Neutrophil (primary cell): ENCODE measurements around the gene SLC25A52.
"Not testable (repeated sequence)": the region's sequence is repeated elsewhere in the genome, so short reads cannot be mapped to it uniquely, and the experiment has no call there.

Experiments
- H3K27ac ChIP-seq: fragments of 200-600 bp; sonication (generic); 2 replicates; pipeline ENCODE4 v1.5.1; 2016; ENCODE audit warnings: mild to moderate bottlenecking, moderate library complexity
- H3K27me3 ChIP-seq: fragments of 200-600 bp; sonication (generic); 2 replicates; pipeline ENCODE4 v1.6.0; 2016; ENCODE audit warnings: mild to moderate bottlenecking
- H3K36me3 ChIP-seq: fragments of 200-600 bp; sonication (generic); 2 replicates; pipeline ENCODE4 v1.5.1; 2017
- H3K4me1 ChIP-seq, 2 experiments: fragments of 200-600 bp in 1 of 2; sonication (generic) in 1 of 2; 1 replicate in 1 of 2; 2 replicates in 1 of 2; pipeline versions ENCODE4 v1.5.1 to v1.6.1; 2013 to 2016; ENCODE audit warnings: low read depth in 1 of 2, low read length in 1 of 2, mild to moderate bottlenecking in 1 of 2, moderate library complexity in 1 of 2; ENCODE audit not compliant: control insufficient read depth in 1 of 2, insufficient read depth in 1 of 2
- H3K4me3 ChIP-seq, 2 experiments: fragments of 200-600 bp in 1 of 2; sonication (generic) in 1 of 2; 1 replicate in 1 of 2; 2 replicates in 1 of 2; pipeline ENCODE4 v1.5.1; 2013 to 2016; ENCODE audit warnings: low read depth in 1 of 2, low read length in 1 of 2, mild to moderate bottlenecking in 1 of 2, moderate library complexity in 1 of 2
- H3K9me3 ChIP-seq: fragments of 200-600 bp; sonication (generic); 2 replicates; pipeline ENCODE4 v1.5.1; 2016
- TF ChIP-seq, protein P1 (sequence below): fragments of 200-600 bp; sonication (generic); IDR thresholded peaks from 2 replicates; pipeline ENCODE4 v1.5.1; 2016; ENCODE audit warnings: antibody characterized with exemption

SLC25A52 gene, protein sequence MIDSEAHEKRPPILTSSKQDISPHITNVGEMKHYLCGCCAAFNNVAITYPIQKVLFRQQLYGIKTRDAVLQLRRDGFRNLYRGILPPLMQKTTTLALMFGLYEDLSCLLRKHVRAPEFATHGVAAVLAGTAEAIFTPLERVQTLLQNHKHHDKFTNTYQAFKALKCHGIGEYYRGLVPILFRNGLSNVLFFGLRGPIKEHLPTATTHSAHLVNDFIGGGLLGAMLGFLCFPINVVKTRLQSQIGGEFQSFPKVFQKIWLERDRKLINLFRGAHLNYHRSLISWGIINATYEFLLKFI

DNA sequence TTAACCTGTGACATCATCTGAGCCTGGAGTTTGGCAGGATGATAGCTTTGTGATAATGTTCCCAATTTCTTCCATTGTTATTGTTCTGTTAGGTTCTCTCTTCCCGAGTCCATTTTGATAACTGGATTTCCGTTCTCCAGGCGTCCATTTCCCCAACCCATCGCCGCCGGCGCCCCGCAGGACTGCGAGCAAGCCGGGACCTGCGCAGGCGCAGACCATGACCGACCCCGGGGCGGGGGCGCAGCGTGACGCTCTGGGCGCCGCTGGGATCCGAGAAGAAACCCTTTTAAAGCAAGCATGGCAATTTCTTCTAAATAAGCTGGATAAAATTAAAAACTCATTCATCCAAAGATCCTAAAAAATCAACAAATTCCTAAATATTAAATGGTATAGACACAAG is at the start of gene SLC25A52:
Gene SLC25A52, minus strand, starts transcription at position 186 of the 400 bp plus-strand sequence. CDS start 219 bp downstream, outside the sequence.
- Histone ChIP-seq H3K27ac (no peak within 1 kb of the TSS), H3K36me3 (no peaks in the 10 kb centered on the region), H3K27me3 (no peaks in the 10 kb centered on the region), H3K4me1 (no peaks in the 10 kb centered on the region), H3K4me3 (no peak within 1 kb of the TSS), H3K9me3 (no peaks in the 10 kb centered on the region)
- TF ChIP-seq, protein P1, sequence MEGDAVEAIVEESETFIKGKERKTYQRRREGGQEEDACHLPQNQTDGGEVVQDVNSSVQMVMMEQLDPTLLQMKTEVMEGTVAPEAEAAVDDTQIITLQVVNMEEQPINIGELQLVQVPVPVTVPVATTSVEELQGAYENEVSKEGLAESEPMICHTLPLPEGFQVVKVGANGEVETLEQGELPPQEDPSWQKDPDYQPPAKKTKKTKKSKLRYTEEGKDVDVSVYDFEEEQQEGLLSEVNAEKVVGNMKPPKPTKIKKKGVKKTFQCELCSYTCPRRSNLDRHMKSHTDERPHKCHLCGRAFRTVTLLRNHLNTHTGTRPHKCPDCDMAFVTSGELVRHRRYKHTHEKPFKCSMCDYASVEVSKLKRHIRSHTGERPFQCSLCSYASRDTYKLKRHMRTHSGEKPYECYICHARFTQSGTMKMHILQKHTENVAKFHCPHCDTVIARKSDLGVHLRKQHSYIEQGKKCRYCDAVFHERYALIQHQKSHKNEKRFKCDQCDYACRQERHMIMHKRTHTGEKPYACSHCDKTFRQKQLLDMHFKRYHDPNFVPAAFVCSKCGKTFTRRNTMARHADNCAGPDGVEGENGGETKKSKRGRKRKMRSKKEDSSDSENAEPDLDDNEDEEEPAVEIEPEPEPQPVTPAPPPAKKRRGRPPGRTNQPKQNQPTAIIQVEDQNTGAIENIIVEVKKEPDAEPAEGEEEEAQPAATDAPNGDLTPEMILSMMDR, result no peak

DNA sequence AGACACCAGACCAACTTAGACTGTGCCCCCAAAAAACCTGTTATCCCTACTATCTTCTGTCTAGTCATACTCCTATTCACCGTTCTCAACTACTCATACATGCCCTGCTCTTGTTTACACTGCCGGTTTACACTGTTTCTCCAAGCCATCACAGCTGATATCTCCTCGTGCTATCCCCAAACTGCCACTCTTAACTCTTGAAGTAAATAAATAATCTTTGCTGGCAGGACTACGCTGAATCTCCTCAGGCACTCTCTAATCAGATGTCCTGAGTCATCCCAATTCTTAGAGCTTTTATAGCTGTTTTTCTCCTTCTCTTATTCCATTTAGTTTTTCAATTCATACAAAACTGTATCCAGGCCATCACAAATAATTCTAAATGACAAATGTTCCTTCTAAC is 48.4 kb upstream of the SLC25A52 start:
- not testable (repeated sequence) for H3K36me3 ChIP-seq, H3K27ac ChIP-seq, H3K4me1 ChIP-seq, H3K4me3 ChIP-seq, H3K27me3 ChIP-seq, H3K9me3 ChIP-seq

DNA sequence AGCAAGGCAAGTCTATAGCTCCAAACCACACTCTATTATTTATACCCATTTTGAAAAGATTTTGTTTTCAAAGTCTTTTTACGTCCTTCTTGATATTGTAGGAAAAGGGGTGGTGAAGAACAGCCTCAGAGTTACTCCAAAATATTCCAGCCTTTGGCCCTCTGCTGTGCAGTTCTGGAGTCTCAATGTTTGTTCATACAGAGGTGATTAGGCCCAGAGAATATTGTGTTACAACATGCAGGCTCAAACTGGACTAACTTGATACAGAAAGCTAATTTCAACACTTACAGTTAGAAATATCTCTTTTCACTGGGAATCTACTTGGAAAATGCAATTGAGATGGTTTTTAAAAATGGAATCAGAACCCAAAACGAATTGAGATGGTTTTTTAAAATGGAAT is 40.4 kb upstream of the SLC25A52 start:
- TF ChIP-seq, protein P1, result no peak
- H3K27ac ChIP-seq, result no peak overlapping the region
- no peaks in the 10 kb centered on the region for H3K9me3 ChIP-seq
- no peaks in the 10 kb centered on the region for H3K36me3 ChIP-seq
- H3K4me3 ChIP-seq, result no peak overlapping the region
- no peaks in the 10 kb centered on the region for H3K4me1 ChIP-seq
- no peaks in the 10 kb centered on the region for H3K27me3 ChIP-seq

DNA sequence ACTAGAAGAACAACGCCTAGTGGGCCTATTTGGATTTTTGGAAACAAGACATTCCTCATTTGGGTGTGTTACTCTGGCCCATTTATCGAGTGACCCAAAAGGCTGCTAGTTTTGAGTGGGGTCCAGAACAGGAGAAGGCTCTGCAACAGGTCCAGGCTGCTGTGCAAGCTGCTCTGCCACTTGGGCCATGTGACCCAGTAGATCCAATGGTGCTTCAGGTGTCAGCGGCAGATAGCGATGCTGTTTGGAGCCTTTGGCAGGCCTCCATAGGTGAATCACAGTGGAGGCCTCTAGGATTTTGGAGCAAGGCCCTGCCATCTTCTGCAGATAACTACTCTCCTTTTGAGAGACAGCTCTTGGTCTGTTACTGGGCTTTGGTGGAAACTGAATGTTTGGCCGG is 38.6 kb upstream of the SLC25A52 start:
- not testable (repeated sequence) for H3K36me3 ChIP-seq, H3K4me1 ChIP-seq, H3K9me3 ChIP-seq, H3K27me3 ChIP-seq, H3K4me3 ChIP-seq, H3K27ac ChIP-seq

DNA sequence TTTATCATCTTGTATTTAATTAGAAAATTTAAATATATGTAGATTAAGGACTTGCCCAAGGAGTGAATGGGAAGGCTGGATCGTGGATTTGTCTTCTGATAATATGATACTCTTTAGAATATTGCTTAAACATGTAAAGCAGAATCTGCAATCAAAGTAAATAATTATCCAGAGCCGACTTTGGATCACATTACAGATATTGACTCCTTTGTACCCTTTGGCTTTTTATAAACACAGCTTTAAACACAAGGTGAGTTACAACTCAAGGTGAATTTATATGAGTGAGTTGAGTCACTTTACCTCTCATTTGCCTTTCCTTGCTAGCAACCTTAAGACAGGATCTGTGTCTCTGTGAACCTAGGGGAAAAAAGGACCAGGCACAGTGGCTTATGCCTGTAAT is 37.7 kb upstream of the SLC25A52 start:
- Histone ChIP-seq H3K4me3 (no peak overlapping the region), H3K27me3 (no peaks in the 10 kb centered on the region), H3K9me3 (no peaks in the 10 kb centered on the region), H3K36me3 (no peaks in the 10 kb centered on the region), H3K4me1 (no peaks in the 10 kb centered on the region), H3K27ac (no peak overlapping the region)
- TF ChIP-seq, protein P1, result no peak

DNA sequence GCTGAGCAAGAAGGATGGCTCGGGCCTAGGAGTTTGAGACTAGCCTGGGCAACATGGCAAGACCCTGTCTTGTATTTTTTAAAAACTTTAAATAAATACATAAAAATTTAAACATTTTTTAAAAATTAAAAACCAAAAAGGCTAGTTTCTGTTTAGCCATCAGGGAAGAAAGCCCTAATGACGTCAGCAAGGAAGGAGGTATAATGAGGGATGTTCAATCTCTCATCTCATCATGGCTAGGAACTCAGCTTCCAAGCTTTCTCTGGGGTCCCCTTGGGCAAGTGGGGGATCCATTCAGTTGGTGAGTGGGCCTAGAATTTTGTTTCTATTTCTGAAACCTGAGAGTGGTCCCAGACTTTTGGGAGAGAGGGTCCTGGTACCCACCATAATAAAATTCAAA is 35.1 kb upstream of the SLC25A52 start:
- H3K4me3 ChIP-seq, result no peak overlapping the region
- H3K9me3 ChIP-seq, result no peaks in the 10 kb centered on the region
- H3K27me3 ChIP-seq, result no peaks in the 10 kb centered on the region
- no peak overlapping the region for H3K27ac ChIP-seq
- TF ChIP-seq, protein P1, result no peak
- no peaks in the 10 kb centered on the region for H3K36me3 ChIP-seq
- H3K4me1 ChIP-seq, result no peaks in the 10 kb centered on the region
